H9 (cell line): Measurements from ENCODE around the gene GRID1. TPM values are rescaled to one million over a fixed set of nuclear protein-coding genes. Genes with fewer than 3 reads are reported as not detected.

Source experiments
- DNase-seq: peaks from one replicate; pipeline ENCODE4 v3.0.0-alpha.2; 2017
- H2AFZ ChIP-seq: one replicate; pipeline ENCODE4 v1.6.1; 2013; ENCODE audit warnings: mild to moderate bottlenecking, low read length, control low read depth, moderate library complexity
- H2AK5ac ChIP-seq: 2 replicates; pipeline ENCODE4 v1.6.1; 2013; ENCODE audit warnings: low read length, control low read depth, mixed read lengths; ENCODE audit not compliant: insufficient read length
- H2BK120ac ChIP-seq: one replicate; pipeline ENCODE4 v1.6.1; 2013; ENCODE audit warnings: low read depth, mild to moderate bottlenecking, low read length, control low read depth, inconsistent platforms; ENCODE audit not compliant: poor library complexity, severe bottlenecking
- H2BK12ac ChIP-seq: 2 replicates; pipeline ENCODE4 v1.6.1; 2013; ENCODE audit warnings: low read length, control low read depth, mixed read lengths, low read depth; ENCODE audit not compliant: insufficient read length
- H2BK15ac ChIP-seq: 2 replicates; pipeline ENCODE4 v1.6.1; 2013; ENCODE audit warnings: low read depth, low read length, control low read depth
- H2BK20ac ChIP-seq: one replicate; pipeline ENCODE4 v1.6.1; 2013; ENCODE audit warnings: low read depth, mild to moderate bottlenecking, low read length, control low read depth, inconsistent platforms; ENCODE audit not compliant: poor library complexity, severe bottlenecking
- H2BK5ac ChIP-seq: 2 replicates; pipeline ENCODE4 v1.6.1; 2013; ENCODE audit warnings: low read length, control low read depth, mixed read lengths; ENCODE audit not compliant: insufficient read length
- H3K14ac ChIP-seq: 2 replicates; pipeline ENCODE4 v1.6.1; 2013; ENCODE audit warnings: low read length, control low read depth; ENCODE audit not compliant: insufficient read depth
- H3K18ac ChIP-seq: 2 replicates; pipeline ENCODE4 v1.6.1; 2013; ENCODE audit warnings: low read depth, mild to moderate bottlenecking, mixed read lengths, low read length, control low read depth; ENCODE audit not compliant: insufficient read length
- H3K23ac ChIP-seq: 2 replicates; pipeline ENCODE4 v1.6.1; 2013; ENCODE audit warnings: low read length, control low read depth, mixed read lengths, low read depth; ENCODE audit not compliant: insufficient read length
- H3K23me2 ChIP-seq: 2 replicates; pipeline ENCODE4 v1.6.1; 2013; ENCODE audit warnings: low read depth, mild to moderate bottlenecking, mixed read lengths, low read length, control low read depth; ENCODE audit not compliant: insufficient read length, poor library complexity, severe bottlenecking
- H3K27ac ChIP-seq: 2 replicates; pipeline ENCODE4 v1.5.1; 2013; ENCODE audit warnings: low read length, control low read depth, mixed read lengths, low read depth; ENCODE audit not compliant: insufficient read length
- H3K27me3 ChIP-seq: 2 replicates; pipeline ENCODE4 v1.6.1; 2013; ENCODE audit warnings: low read length, control low read depth, inconsistent platforms; ENCODE audit not compliant: insufficient read depth
- H3K4ac ChIP-seq: 2 replicates; pipeline ENCODE4 v1.6.1; 2013; ENCODE audit warnings: low read depth, mild to moderate bottlenecking, control low read depth, inconsistent platforms, low read length, moderate library complexity
- H3K4me1 ChIP-seq: 2 replicates; pipeline ENCODE4 v1.6.1; 2013; ENCODE audit warnings: low read length, control low read depth, inconsistent platforms; ENCODE audit not compliant: insufficient read depth
- H3K4me2 ChIP-seq: 2 replicates; pipeline ENCODE4 v1.6.1; 2013; ENCODE audit warnings: low read length, control low read depth, mixed read lengths; ENCODE audit not compliant: insufficient read length, insufficient read depth
- H3K56ac ChIP-seq: 2 replicates; pipeline ENCODE4 v1.6.1; 2013; ENCODE audit warnings: low read depth, mild to moderate bottlenecking, mixed read lengths, low read length, control low read depth; ENCODE audit not compliant: insufficient read length
- H3K79me1 ChIP-seq: 2 replicates; pipeline ENCODE4 v1.6.1; 2013; ENCODE audit warnings: low read depth, mild to moderate bottlenecking, moderate library complexity, low read length, control low read depth, inconsistent platforms; ENCODE audit not compliant: insufficient read depth, poor library complexity, severe bottlenecking
- H3K79me2 ChIP-seq: 2 replicates; pipeline ENCODE4 v1.6.1; 2013; ENCODE audit warnings: low read length, control low read depth, inconsistent platforms; ENCODE audit not compliant: insufficient read depth
- H3K9ac ChIP-seq: 2 replicates; pipeline ENCODE4 v1.6.1; 2013; ENCODE audit warnings: low read length, control low read depth, mixed read lengths; ENCODE audit not compliant: insufficient read length; ENCODE audit errors: extremely low read depth
- H3K9me3 ChIP-seq: one replicate; pipeline ENCODE4 v1.6.1; 2013; ENCODE audit warnings: low read depth, low read length, inconsistent platforms; ENCODE audit not compliant: control insufficient read depth
- H3T11ph ChIP-seq: one replicate; pipeline ENCODE4 v1.6.1; 2013; ENCODE audit warnings: mild to moderate bottlenecking, low read length, control low read depth, inconsistent platforms
- H4K20me1 ChIP-seq: one replicate; pipeline ENCODE4 v1.6.1; 2013; ENCODE audit not compliant: control insufficient read depth, insufficient read length, insufficient read depth
- H4K5ac ChIP-seq: 2 replicates; pipeline ENCODE4 v1.6.1; 2013; ENCODE audit warnings: low read depth, mild to moderate bottlenecking, mixed read lengths, low read length, control low read depth; ENCODE audit not compliant: insufficient read length
- H4K8ac ChIP-seq: replicated peaks from 2 replicates; pipeline ENCODE4 v1.6.1; 2013; ENCODE audit warnings: low read length, control low read depth, mixed read lengths, low read depth; ENCODE audit not compliant: insufficient read length
- H4K91ac ChIP-seq: 2 replicates; pipeline ENCODE4 v1.6.1; 2013; ENCODE audit warnings: low read depth, mild to moderate bottlenecking, moderate library complexity, mixed read lengths, low read length, control low read depth; ENCODE audit not compliant: insufficient read length
- H3K27ac Mint-ChIP-seq, 3 experiments: 2 replicates in 2 of 3; 3 replicates in 1 of 3; pipeline ENCODE4 v1.8.0; 2020 to 2021; ENCODE audit warnings: mixed read lengths in 3 of 3, mild to moderate bottlenecking in 1 of 3, moderate library complexity in 1 of 3
- H3K27me3 Mint-ChIP-seq: 2 replicates; pipeline ENCODE4 v1.8.0; 2021; ENCODE audit warnings: low read depth, mild to moderate bottlenecking, moderate library complexity, mixed read lengths
- H3K36me3 Mint-ChIP-seq, 3 experiments: 2 replicates in 2 of 3; 3 replicates in 1 of 3; pipeline ENCODE4 v1.8.0; 2020 to 2021; ENCODE audit warnings: low read depth in 3 of 3, mixed read lengths in 3 of 3; ENCODE audit not compliant: insufficient read depth in 1 of 3
- H3K4me1 Mint-ChIP-seq, 2 experiments: 2 replicates each; pipeline ENCODE4 v1.8.0; 2020; ENCODE audit warnings: mixed read lengths in 2 of 2
- H3K4me3 Mint-ChIP-seq, 2 experiments: 2 replicates in 1 of 2; 3 replicates in 1 of 2; pipeline ENCODE4 v1.8.0; 2020 to 2021; ENCODE audit warnings: mild to moderate bottlenecking in 2 of 2, mixed read lengths in 2 of 2, moderate library complexity in 1 of 2
- H3K9me3 Mint-ChIP-seq, 2 experiments: 2 replicates in 1 of 2; 3 replicates in 1 of 2; pipeline ENCODE4 v1.8.0; 2020; ENCODE audit warnings: mild to moderate bottlenecking in 2 of 2, mixed read lengths in 2 of 2, moderate library complexity in 1 of 2
- WGBS: extraction: QIAGEN DNeasy Blood & Tissue Kit; methylation state at CpG from one replicate; pipeline ENCODE4 v1.1.7; 2013; ENCODE audit warnings: missing lambda C conversion rate, low lambda C conversion rate, mixed read lengths; ENCODE audit not compliant: insufficient read length; ENCODE audit errors: extremely low coverage; 5-methylcytosine and 5-hydroxymethylcytosine counted together
- total RNA-seq: library from RNA; stranded (reverse); gene quantifications from 2 replicates; pipeline ENCODE4 v1.2.1, GENCODE V29; 2021
- TF ChIP-seq, protein P1 (sequence below): fragments of 200-600 bp; sonication (generic); conservative IDR thresholded peaks from 3 replicates; pipeline ENCODE4 v1.8.0; 2021; ENCODE audit warnings: antibody characterized with exemption, mild to moderate bottlenecking

GRID1 gene
- total RNA-seq, 1 experiment from 2014 or later: 0.35 TPM

DNA sequence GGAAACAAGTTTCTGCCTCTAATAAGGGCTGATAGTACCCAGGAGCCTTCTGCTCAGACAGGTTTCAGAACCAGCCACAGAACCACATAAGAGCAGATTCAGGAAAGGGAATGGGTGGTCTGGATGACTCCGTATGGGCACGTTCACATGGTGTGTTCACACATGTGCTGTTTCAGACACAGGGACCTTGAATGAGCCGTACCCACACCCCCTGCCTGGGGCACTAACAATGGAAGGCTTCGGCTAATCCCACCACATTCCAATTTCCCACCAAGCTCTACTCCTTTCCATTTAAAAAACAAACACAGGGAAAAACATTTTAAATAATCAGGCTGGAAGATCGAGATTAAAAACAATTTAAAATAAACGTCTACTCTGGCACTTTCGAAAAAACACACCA lies 217.3 kb downstream of the GRID1 start:
- DNase-seq: no peak

More for the DNA sequence above, 217.3 kb downstream of the GRID1 start:
- Histone ChIP-seq H2BK15ac (no peak overlapping the region), H3K4ac (no peak overlapping the region), H3K79me1 (no peaks in the 10 kb centered on the region), H3K4me2 (no peak overlapping the region), H4K20me1 (no peaks in the 10 kb centered on the region), H3K23me2 (no peaks in the 10 kb centered on the region), H2BK5ac (no peak overlapping the region), H4K91ac (no peak overlapping the region), H2AFZ (no peak overlapping the region), H3K79me2 (no peaks in the 10 kb centered on the region), H3K23ac (no peak overlapping the region), H2BK12ac (no peak overlapping the region), H3K18ac (no peak overlapping the region), H3K27me3 (no peaks in the 10 kb centered on the region), H2BK20ac (no peak overlapping the region), H2BK120ac (no peak overlapping the region), H3K9ac (no peak overlapping the region), H4K8ac (no peak overlapping the region), H3K4me1 (no peaks in the 10 kb centered on the region), H4K5ac (no peak overlapping the region), H2AK5ac (no peak overlapping the region), H3K9me3 (no peaks in the 10 kb centered on the region), H3K27ac (no peak overlapping the region), H3T11ph (no peak overlapping the region), H3K14ac (no peak overlapping the region), H3K56ac (no peak overlapping the region)
- peaks cover 2% of the 10 kb centered on the region; the same call in 1 of the 2 replicates for H3K27me3 Mint-ChIP-seq
- H3K4me3 Mint-ChIP-seq: no peak overlapping the region
- H3K4me1 Mint-ChIP-seq: peaks cover 13 to 25% of the 10 kb centered on the region in 2 experiments
- H3K9me3 Mint-ChIP-seq: no peaks in the 10 kb centered on the region; a peak in 1 of 5 replicates
- no CpG with 5 or more reads among the region's 7 CpGs for WGBS
- H3K36me3 Mint-ChIP-seq: no peaks in the 10 kb centered on the region
- TF ChIP-seq, protein P1, sequence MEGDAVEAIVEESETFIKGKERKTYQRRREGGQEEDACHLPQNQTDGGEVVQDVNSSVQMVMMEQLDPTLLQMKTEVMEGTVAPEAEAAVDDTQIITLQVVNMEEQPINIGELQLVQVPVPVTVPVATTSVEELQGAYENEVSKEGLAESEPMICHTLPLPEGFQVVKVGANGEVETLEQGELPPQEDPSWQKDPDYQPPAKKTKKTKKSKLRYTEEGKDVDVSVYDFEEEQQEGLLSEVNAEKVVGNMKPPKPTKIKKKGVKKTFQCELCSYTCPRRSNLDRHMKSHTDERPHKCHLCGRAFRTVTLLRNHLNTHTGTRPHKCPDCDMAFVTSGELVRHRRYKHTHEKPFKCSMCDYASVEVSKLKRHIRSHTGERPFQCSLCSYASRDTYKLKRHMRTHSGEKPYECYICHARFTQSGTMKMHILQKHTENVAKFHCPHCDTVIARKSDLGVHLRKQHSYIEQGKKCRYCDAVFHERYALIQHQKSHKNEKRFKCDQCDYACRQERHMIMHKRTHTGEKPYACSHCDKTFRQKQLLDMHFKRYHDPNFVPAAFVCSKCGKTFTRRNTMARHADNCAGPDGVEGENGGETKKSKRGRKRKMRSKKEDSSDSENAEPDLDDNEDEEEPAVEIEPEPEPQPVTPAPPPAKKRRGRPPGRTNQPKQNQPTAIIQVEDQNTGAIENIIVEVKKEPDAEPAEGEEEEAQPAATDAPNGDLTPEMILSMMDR: no peak
- H3K27ac Mint-ChIP-seq: peak overlapping the region in 1 of 3 experiments; percentile 22; a peak in 3 of 7 replicates
